ENCODE measurements around the gene KIAA1958. TPM values are rescaled to one million over a fixed set of nuclear protein-coding genes. Genes with fewer than 3 reads are reported as not detected.
"Not testable (repeated sequence)": the region's sequence is repeated elsewhere in the genome, so short reads cannot be mapped to it uniquely, and the experiment has no call there.

Gene KIAA1958
- total RNA-seq, 4 donors from 2014 or later: 10.2 to 18.3 (median 10.6) TPM

GRCh38 chr9:112586599-112587155 is 100.0 kb downstream of the KIAA1958 start:
- Histone ChIP-seq H3K27ac (no peak overlapping the region), H3K4me3 (no peak overlapping the region), H3K9me3 (no peaks in the 10 kb centered on the region), H3K27me3 (no peaks in the 10 kb centered on the region), H3K4me1 (no peaks in the 10 kb centered on the region), H3K36me3 (no peaks in the 10 kb centered on the region)
- 95% methylated on average over 4 of the region's 4 CpGs for WGBS
- TF ChIP-seq POLR2A (IDR thresholded peaks at IDR 0.05) (no peak), EP300 (IDR thresholded peaks at IDR 0.05) (no peak), POLR2AphosphoS5 (IDR thresholded peaks at IDR 0.05) (no peak)
- TF ChIP-seq, protein P1, sequence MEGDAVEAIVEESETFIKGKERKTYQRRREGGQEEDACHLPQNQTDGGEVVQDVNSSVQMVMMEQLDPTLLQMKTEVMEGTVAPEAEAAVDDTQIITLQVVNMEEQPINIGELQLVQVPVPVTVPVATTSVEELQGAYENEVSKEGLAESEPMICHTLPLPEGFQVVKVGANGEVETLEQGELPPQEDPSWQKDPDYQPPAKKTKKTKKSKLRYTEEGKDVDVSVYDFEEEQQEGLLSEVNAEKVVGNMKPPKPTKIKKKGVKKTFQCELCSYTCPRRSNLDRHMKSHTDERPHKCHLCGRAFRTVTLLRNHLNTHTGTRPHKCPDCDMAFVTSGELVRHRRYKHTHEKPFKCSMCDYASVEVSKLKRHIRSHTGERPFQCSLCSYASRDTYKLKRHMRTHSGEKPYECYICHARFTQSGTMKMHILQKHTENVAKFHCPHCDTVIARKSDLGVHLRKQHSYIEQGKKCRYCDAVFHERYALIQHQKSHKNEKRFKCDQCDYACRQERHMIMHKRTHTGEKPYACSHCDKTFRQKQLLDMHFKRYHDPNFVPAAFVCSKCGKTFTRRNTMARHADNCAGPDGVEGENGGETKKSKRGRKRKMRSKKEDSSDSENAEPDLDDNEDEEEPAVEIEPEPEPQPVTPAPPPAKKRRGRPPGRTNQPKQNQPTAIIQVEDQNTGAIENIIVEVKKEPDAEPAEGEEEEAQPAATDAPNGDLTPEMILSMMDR (IDR thresholded peaks at IDR 0.05): no peak
- no peak for DNase-seq (ENCODE audit: low spot score in 2 of 2)

DNA sequence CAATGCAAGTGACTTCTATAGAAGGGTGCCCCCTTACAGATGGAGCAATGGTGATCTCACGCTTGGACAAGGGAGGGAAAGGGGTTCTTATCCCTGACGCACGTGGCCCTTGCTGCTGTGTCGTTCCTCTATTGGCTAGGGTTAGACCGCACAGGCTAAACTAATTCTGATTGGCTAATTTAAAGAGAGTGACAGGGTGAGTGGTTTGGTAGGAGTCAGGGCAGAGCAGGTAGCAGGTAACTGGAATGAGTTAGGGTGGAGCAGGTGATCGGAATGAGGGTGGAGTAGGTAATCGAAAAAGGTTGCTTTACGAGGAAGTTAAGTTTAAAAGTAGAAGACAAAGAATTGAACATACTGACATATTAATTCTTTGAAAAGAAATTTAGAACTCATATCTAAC is 105.2 kb downstream of the KIAA1958 start:
- not testable (repeated sequence) for H3K27me3 ChIP-seq; DNase-seq (ENCODE audit: low spot score in 2 of 2); H3K4me3 ChIP-seq; H3K4me1 ChIP-seq; H3K9me3 ChIP-seq; H3K27ac ChIP-seq; H3K36me3 ChIP-seq
- 92% methylated on average over 8 of the region's 8 CpGs for WGBS

GRCh38 chr9:112599732-112600131 is 113.1 kb downstream of the KIAA1958 start:
- TF ChIP-seq, protein P1 (IDR thresholded peaks at IDR 0.05): no peak
- no peak for TF ChIP-seq POLR2A (IDR thresholded peaks at IDR 0.05)
- no peak for TF ChIP-seq POLR2AphosphoS5 (IDR thresholded peaks at IDR 0.05)
- TF ChIP-seq EP300 (IDR thresholded peaks at IDR 0.05): no peak
- Histone ChIP-seq H3K27ac (no peak overlapping the region), H3K9me3 (no peaks in the 10 kb centered on the region), H3K4me1 (no peaks in the 10 kb centered on the region), H3K27me3 (no peaks in the 10 kb centered on the region), H3K4me3 (no peak overlapping the region), H3K36me3 (no peaks in the 10 kb centered on the region)
- DNase-seq (ENCODE audit: low spot score in 2 of 2): no peak
- WGBS: 69% methylated on average over 3 of the region's 3 CpGs

- DNase-seq (ENCODE audit: low spot score in 2 of 2): no peak
- Histone ChIP-seq H3K27ac (no peak overlapping the region), H3K4me1 (no peaks in the 10 kb centered on the region), H3K4me3 (no peak overlapping the region), H3K9me3 (no peaks in the 10 kb centered on the region), H3K27me3 (no peaks in the 10 kb centered on the region), H3K36me3 (no peaks in the 10 kb centered on the region)
- no peak for TF ChIP-seq POLR2AphosphoS5 (IDR thresholded peaks at IDR 0.05)
- TF ChIP-seq, protein P1 (IDR thresholded peaks at IDR 0.05): no peak
- TF ChIP-seq EP300 (IDR thresholded peaks at IDR 0.05): no peak
- no peak for TF ChIP-seq POLR2A (IDR thresholded peaks at IDR 0.05)
- 81% methylated on average over 2 of the region's 2 CpGs for WGBS
These were observed 115.0 kb downstream of the KIAA1958 start for GRCh38 chr9:112601636-112602035.

DNA sequence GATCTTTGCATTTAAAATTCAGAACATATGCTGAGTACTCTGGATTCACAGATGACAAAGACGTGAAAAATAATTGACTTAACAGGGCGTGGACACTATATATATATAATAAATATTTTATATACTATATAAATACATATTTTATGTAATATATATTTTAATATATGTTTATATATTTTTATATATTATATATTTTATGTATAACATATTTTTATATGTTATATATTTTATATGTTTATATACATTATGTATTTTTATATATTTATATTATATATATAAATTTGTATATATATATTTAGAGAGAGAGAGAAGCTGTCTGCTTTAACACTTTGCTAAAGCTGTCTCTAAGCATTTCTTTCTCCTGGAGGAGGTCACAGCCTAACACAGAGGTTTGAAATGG is 118.2 kb downstream of the KIAA1958 start:
- DNase-seq (ENCODE audit: low spot score in 2 of 2): no peak
- H3K27ac ChIP-seq: no peak overlapping the region
- no peak overlapping the region for H3K4me3 ChIP-seq
- no peaks in the 10 kb centered on the region for H3K9me3 ChIP-seq
- 92% methylated on average over 2 of the region's 2 CpGs for WGBS
- no peaks in the 10 kb centered on the region for H3K27me3 ChIP-seq
- TF ChIP-seq, protein P1 (IDR thresholded peaks at IDR 0.05): no peak
- TF ChIP-seq POLR2AphosphoS5 (IDR thresholded peaks at IDR 0.05) (no peak), POLR2A (IDR thresholded peaks at IDR 0.05) (no peak), EP300 (IDR thresholded peaks at IDR 0.05) (no peak)
- no peaks in the 10 kb centered on the region for H3K36me3 ChIP-seq
- no peaks in the 10 kb centered on the region for H3K4me1 ChIP-seq

DNA sequence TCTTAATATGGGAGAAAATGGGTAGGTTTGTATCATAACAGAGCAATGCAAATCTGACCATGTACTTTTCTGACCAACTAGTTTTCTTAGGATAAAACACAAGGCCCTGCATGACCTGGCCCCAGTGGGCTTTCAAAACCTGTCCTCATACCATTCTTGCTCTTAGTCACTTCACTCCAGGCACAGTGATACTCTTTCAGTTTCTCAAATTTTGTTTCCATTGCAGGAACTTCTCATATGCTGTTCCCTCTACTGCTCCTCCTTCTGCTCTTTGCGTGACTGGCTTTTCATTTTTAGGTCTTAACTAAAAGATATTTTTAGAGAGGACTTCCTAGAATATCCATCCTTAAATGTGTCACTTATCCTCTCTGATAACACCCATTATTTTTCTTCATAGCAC is 118.9 kb downstream of the KIAA1958 start:
- Histone ChIP-seq H3K4me1 (no peaks in the 10 kb centered on the region), H3K4me3 (no peak overlapping the region), H3K36me3 (no peaks in the 10 kb centered on the region), H3K27ac (no peak overlapping the region), H3K9me3 (no peaks in the 10 kb centered on the region), H3K27me3 (no peaks in the 10 kb centered on the region)
- DNase-seq (ENCODE audit: low spot score in 2 of 2): no peak
- WGBS: 70% methylated on average over 1 of the region's 1 CpG
- TF ChIP-seq POLR2A (IDR thresholded peaks at IDR 0.05): no peak
- TF ChIP-seq, protein P1 (IDR thresholded peaks at IDR 0.05): no peak
- no peak for TF ChIP-seq EP300 (IDR thresholded peaks at IDR 0.05)
- no peak for TF ChIP-seq POLR2AphosphoS5 (IDR thresholded peaks at IDR 0.05)

Data from suprapubic skin (tissue), 4 donors.